Peyer's patch (tissue), 4 donors: Measurements from ENCODE around the gene KLHL29. TPM values are rescaled to one million over a fixed set of nuclear protein-coding genes. Genes with fewer than 3 reads are reported as not detected.

Experiments
- DNase-seq, 3 donors: peaks; one replicate each; pipeline ENCODE4 v3.0.0-alpha.2; 2017 to 2019
- H3K27ac ChIP-seq, 4 donors: fragments of 200-600 bp; sonication (generic); one replicate each; pipeline ENCODE4 v1.5.1; 2016 to 2019
- H3K27me3 ChIP-seq, 2 donors: fragments of 200-600 bp; sonication (generic); one replicate each; pipeline ENCODE4 v1.5.1; 2019
- H3K36me3 ChIP-seq, 3 donors: fragments of 200-600 bp; sonication (generic); one replicate each; pipeline ENCODE4 v1.5.1; 2016 to 2019
- H3K4me1 ChIP-seq, 4 donors: fragments of 200-600 bp; sonication (generic); one replicate each; pipeline ENCODE4 v1.5.1; 2016 to 2019
- H3K4me3 ChIP-seq, 4 donors: fragments of 200-600 bp; sonication (generic); 1 replicate in 3 of 4; 2 replicates in 1 of 4; pipeline ENCODE4 v1.5.1; 2016 to 2019; ENCODE audit warnings: mild to moderate bottlenecking in 1 of 4
- H3K9me3 ChIP-seq, 4 donors: fragments of 200-600 bp; sonication (generic); one replicate each; pipeline ENCODE4 v1.5.1; 2016 to 2019; ENCODE audit warnings: mild to moderate bottlenecking in 1 of 4
- POLR2A ChIP-seq, 2 donors: fragments of 450-650 bp; IDR thresholded peaks; one replicate each; pipeline ENCODE4 v1.5.1; 2017; ENCODE audit warnings: antibody characterized with exemption in 2 of 2, mild to moderate bottlenecking in 2 of 2, moderate library complexity in 2 of 2
- total RNA-seq, 4 donors: library from RNA; depleted of rRNA; stranded (reverse); fragments of >200 nt; gene quantifications; one replicate each; pipeline ENCODE4 v1.1.0, GENCODE V29; 2016
- TF ChIP-seq, protein P1 (sequence below), 6 experiments: fragments of 450-650 bp in 4 of 6; fragments of 200-600 bp in 2 of 6; sonication (generic) in 1 of 6; IDR thresholded peaks; one replicate each; pipeline ENCODE4 v1.5.1; 2017 to 2019; ENCODE audit warnings: antibody characterized with exemption in 6 of 6, mild to moderate bottlenecking in 3 of 6, moderate library complexity in 1 of 6

KLHL29 gene
- total RNA-seq, 4 donors from 2014 or later: 1.1 to 18.2 (median 5.0) TPM

- H3K27me3 ChIP-seq: no peaks in the 10 kb centered on the region
Observed at GRCh38 chr2:23625726-23626125, 240.7 kb downstream of the KLHL29 start.

DNA sequence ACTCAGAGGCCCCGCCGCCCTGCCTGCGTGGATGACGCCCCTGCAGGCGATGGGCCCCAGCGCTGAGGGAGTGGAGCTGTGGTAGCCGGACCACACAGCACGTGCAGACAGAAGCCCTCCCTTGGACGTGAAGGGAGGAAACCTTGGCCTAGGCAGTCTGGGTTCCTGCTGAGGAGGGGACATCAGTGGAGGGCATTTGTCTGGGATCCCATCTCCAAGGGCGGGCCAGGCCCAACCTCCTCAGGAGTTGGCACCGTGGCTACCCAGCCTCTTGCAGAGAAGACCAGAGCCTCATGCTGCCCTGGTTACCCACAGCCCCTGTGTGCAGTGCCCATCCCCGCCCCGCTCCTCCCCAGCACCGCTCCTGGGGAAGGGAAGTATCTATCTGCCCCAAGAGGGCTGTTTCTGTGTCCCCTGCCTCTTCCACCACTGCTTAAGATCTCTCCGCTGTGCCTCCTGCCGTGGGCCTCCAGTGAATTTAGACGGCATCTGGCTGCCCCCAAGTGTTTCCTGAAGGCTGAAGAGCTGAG, 241.8 kb downstream of the KLHL29 start:
- TF ChIP-seq, protein P1, sequence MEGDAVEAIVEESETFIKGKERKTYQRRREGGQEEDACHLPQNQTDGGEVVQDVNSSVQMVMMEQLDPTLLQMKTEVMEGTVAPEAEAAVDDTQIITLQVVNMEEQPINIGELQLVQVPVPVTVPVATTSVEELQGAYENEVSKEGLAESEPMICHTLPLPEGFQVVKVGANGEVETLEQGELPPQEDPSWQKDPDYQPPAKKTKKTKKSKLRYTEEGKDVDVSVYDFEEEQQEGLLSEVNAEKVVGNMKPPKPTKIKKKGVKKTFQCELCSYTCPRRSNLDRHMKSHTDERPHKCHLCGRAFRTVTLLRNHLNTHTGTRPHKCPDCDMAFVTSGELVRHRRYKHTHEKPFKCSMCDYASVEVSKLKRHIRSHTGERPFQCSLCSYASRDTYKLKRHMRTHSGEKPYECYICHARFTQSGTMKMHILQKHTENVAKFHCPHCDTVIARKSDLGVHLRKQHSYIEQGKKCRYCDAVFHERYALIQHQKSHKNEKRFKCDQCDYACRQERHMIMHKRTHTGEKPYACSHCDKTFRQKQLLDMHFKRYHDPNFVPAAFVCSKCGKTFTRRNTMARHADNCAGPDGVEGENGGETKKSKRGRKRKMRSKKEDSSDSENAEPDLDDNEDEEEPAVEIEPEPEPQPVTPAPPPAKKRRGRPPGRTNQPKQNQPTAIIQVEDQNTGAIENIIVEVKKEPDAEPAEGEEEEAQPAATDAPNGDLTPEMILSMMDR (IDR thresholded peaks at IDR 0.05): no peak
- no peak for TF ChIP-seq POLR2A (IDR thresholded peaks at IDR 0.05)
- Histone ChIP-seq H3K36me3 (no peaks in the 10 kb centered on the region), H3K27ac (no peak overlapping the region), H3K9me3 (peaks cover 0 to 6% (median 2%) of the 10 kb centered on the region in 4 donors), H3K4me1 (no peaks in the 10 kb centered on the region), H3K27me3 (no peaks in the 10 kb centered on the region), H3K4me3 (no peak overlapping the region)
- no peak for DNase-seq

More at GRCh38 chr2:23625726-23626125, 240.7 kb downstream of the KLHL29 start:
- H3K36me3 ChIP-seq: no peaks in the 10 kb centered on the region
- H3K27ac ChIP-seq: no peak overlapping the region
- TF ChIP-seq, protein P1 (IDR thresholded peaks at IDR 0.05): no peak
- TF ChIP-seq POLR2A (IDR thresholded peaks at IDR 0.05): no peak
- peaks cover 0 to 6% (median 2%) of the 10 kb centered on the region in 4 donors for H3K9me3 ChIP-seq
- H3K4me1 ChIP-seq: peaks cover 0 to 9% (median 0%) of the 10 kb centered on the region in 4 donors
- DNase-seq: no peak
- no peak overlapping the region for H3K4me3 ChIP-seq

DNA sequence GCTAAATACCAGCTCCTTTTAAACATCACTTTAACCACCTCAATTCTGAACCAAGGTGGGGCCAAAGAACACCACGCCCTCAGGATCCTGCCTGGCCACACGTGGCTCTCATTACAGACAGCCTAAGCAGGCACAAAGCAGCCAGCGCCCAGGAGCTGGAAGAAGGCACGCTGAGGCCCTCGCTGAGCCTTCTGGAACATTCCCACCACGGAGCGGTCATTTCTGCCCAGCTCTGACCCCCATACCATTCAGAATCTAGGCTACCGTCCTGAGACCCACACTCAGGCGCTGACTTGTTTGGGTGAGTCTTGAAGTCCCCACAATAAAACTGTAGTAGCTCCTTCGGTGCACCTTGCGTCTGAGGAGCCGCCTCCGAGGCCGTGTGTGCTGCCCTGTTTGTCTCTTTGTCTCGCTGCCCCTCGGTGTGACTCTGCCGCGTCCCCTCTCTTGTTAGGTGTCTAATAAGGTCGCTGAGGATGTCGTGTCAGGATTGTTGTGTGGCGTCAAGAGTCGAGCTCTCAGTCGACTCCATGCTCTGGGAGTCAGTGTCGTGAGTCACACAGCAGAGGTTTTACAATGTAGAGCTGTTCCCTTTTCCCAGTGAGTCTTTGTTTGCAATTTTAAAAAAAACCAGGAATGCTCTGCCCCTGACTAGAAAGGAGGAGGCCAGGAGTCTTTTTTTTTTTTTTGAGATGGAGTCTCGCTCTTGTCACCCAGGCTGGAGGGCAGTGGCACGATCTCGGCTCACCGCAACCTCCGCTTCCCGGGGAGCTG, 242.4 kb downstream of the KLHL29 start:
- no peak overlapping the region for H3K4me3 ChIP-seq
- no peaks in the 10 kb centered on the region for H3K27me3 ChIP-seq
- H3K27ac ChIP-seq: no peak overlapping the region
- TF ChIP-seq, protein P1 (IDR thresholded peaks at IDR 0.05): no peak
- TF ChIP-seq POLR2A (IDR thresholded peaks at IDR 0.05): no peak
- no peaks in the 10 kb centered on the region for H3K36me3 ChIP-seq
- no peaks in the 10 kb centered on the region for H3K4me1 ChIP-seq
- peaks cover 0 to 6% (median 2%) of the 10 kb centered on the region in 4 donors for H3K9me3 ChIP-seq
- no peak for DNase-seq

GRCh38 chr2:23628926-23629771, 244.2 kb downstream of the KLHL29 start:
- no peak for TF ChIP-seq POLR2A (IDR thresholded peaks at IDR 0.05)
- TF ChIP-seq, protein P1 (IDR thresholded peaks at IDR 0.05): no peak
- Histone ChIP-seq H3K9me3 (peaks cover 0 to 4% (median 1%) of the 10 kb centered on the region in 4 donors), H3K4me1 (no peaks in the 10 kb centered on the region), H3K36me3 (no peaks in the 10 kb centered on the region), H3K27ac (no peak overlapping the region), H3K27me3 (no peaks in the 10 kb centered on the region), H3K4me3 (no peak overlapping the region)
- DNase-seq: no peak

GRCh38 chr2:23629772-23630480, 244.9 kb downstream of the KLHL29 start:
- no peak for DNase-seq
- TF ChIP-seq, protein P1 (IDR thresholded peaks at IDR 0.05): no peak
- TF ChIP-seq POLR2A (IDR thresholded peaks at IDR 0.05): no peak
- Histone ChIP-seq H3K4me1 (no peaks in the 10 kb centered on the region), H3K9me3 (no peaks in the 10 kb centered on the region), H3K36me3 (no peaks in the 10 kb centered on the region), H3K27ac (no peak overlapping the region), H3K4me3 (no peak overlapping the region), H3K27me3 (no peaks in the 10 kb centered on the region)
